ENCODE measurements around the gene JSRP1. TPM values are rescaled to one million over a fixed set of nuclear protein-coding genes. Genes with fewer than 3 reads are reported as not detected.

Gene JSRP1
- total RNA-seq, 1 donor = 0.27 TPM

- no peak for DNase-seq (ENCODE audit: low read depth)
- no peak for TF ChIP-seq CTCF (IDR thresholded peaks at IDR 0.05; ENCODE audit: insufficient read depth, low read length)
- no peak overlapping the region for H3K4me3 ChIP-seq (ENCODE audit: low read depth, low read length)
Observed at GRCh38 chr19:2280633-2281264, 24.5 kb upstream of the JSRP1 start.

GRCh38 chr19:2278459-2279158 is 22.4 kb upstream of the JSRP1 start:
- no peak for TF ChIP-seq CTCF (IDR thresholded peaks at IDR 0.05; ENCODE audit: insufficient read depth, low read length)
- no peak for DNase-seq (ENCODE audit: low read depth)
- no peak overlapping the region for H3K4me3 ChIP-seq (ENCODE audit: low read depth, low read length)

GRCh38 chr19:2277138-2277537 is 20.9 kb upstream of the JSRP1 start:
- DNase-seq (ENCODE audit: low read depth) = no peak
- TF ChIP-seq CTCF (IDR thresholded peaks at IDR 0.05; ENCODE audit: insufficient read depth, low read length) = no peak

GRCh38 chr19:2276429-2276986 is 20.3 kb upstream of the JSRP1 start:
- no peak overlapping the region for H3K4me3 ChIP-seq (ENCODE audit: low read depth, low read length)
- DNase-seq (ENCODE audit: low read depth) = no peak
- TF ChIP-seq CTCF (IDR thresholded peaks at IDR 0.05; ENCODE audit: insufficient read depth, low read length) = no peak

More at GRCh38 chr19:2277138-2277537, 20.9 kb upstream of the JSRP1 start:
- H3K4me3 ChIP-seq (ENCODE audit: low read depth, low read length) = no peak overlapping the region

GRCh38 chr19:2275588-2276428 is 19.6 kb upstream of the JSRP1 start:
- no peak for TF ChIP-seq CTCF (IDR thresholded peaks at IDR 0.05; ENCODE audit: insufficient read depth, low read length)
- H3K4me3 ChIP-seq (ENCODE audit: low read depth, low read length) = no peak overlapping the region
- no peak for DNase-seq (ENCODE audit: low read depth)

GRCh38 chr19:2274931-2275535 is 18.8 kb upstream of the JSRP1 start:
- H3K4me3 ChIP-seq (ENCODE audit: low read depth, low read length) = no peak overlapping the region
- peak; percentile 65 for TF ChIP-seq CTCF (IDR thresholded peaks at IDR 0.05; ENCODE audit: insufficient read depth, low read length)
- peak; percentile 64 for DNase-seq (ENCODE audit: low read depth)
